Ishikawa (cell line): ENCODE results near the gene PTPRD.

Experiments used
- CEBPB ChIP-seq: IDR thresholded peaks from 2 replicates; pipeline ENCODE4 v1.6.1; 2012
- CREB1 ChIP-seq: IDR thresholded peaks from 2 replicates; pipeline ENCODE4 v1.6.1; 2012; ENCODE audit warnings: low read depth
- EGR1 ChIP-seq: IDR thresholded peaks from 2 replicates; pipeline ENCODE4 v1.6.1; 2012
- EP300 ChIP-seq: IDR thresholded peaks from 2 replicates; pipeline ENCODE4 v1.6.1; 2012; ENCODE audit warnings: borderline replicate concordance
- FOXM1 ChIP-seq: IDR thresholded peaks from 2 replicates; pipeline ENCODE4 v1.6.1; 2012; ENCODE audit warnings: low read depth, borderline replicate concordance
- NFIC ChIP-seq: IDR thresholded peaks from 2 replicates; pipeline ENCODE4 v1.6.1; 2012
- RAD21 ChIP-seq: IDR thresholded peaks from 2 replicates; pipeline ENCODE4 v1.6.1; 2012; ENCODE audit warnings: low read depth
- TAF1 ChIP-seq: IDR thresholded peaks from 2 replicates; pipeline ENCODE4 v1.6.1; 2012; ENCODE audit warnings: low read depth, mild to moderate bottlenecking
- TCF12 ChIP-seq: IDR thresholded peaks from 2 replicates; pipeline ENCODE4 v1.6.1; 2012; ENCODE audit warnings: low read depth
- TEAD4 ChIP-seq: IDR thresholded peaks from 2 replicates; pipeline ENCODE4 v1.6.1; 2012
- YY1 ChIP-seq: IDR thresholded peaks from 2 replicates; pipeline ENCODE4 v1.6.1; 2012; ENCODE audit warnings: low read depth
- ZBTB7A ChIP-seq: IDR thresholded peaks from 2 replicates; pipeline ENCODE4 v1.6.1; 2012; ENCODE audit warnings: low read depth
- TF ChIP-seq, protein P1 (sequence below): IDR thresholded peaks from 2 replicates; pipeline ENCODE4 v1.6.1; 2012
- TF ChIP-seq, protein P2 (sequence below): IDR thresholded peaks from 2 replicates; pipeline ENCODE4 v1.6.1; 2012
- TF ChIP-seq, protein P3 (sequence below): IDR thresholded peaks from 2 replicates; pipeline ENCODE4 v1.6.1; 2012; ENCODE audit warnings: low read depth, mild to moderate bottlenecking

The PTPRD gene

DNA sequence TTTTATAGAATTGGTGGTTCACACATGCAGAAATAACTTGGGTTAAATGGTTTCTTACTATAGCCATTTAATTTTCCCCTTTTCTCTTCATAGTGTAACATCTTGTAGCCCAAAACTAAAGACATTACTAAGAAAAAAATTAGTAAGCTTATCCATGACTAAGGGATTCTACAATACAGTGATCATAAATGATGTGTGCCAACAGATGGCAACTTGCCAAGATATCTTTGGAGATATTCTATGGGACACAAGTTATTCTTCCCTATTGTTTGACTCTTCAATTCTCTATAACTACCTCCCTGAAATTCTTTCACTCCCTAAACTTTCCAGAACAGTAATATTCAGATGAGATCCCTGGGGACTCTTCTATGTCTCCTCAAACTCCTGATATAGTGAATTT is 580.6 kb downstream of the PTPRD start:
- TF ChIP-seq ZBTB7A (no peak), EP300 (no peak), NFIC (0 out of 2 replicates have a peak, but pooled peaks have one; percentile 13)
- TF ChIP-seq, protein P1, sequence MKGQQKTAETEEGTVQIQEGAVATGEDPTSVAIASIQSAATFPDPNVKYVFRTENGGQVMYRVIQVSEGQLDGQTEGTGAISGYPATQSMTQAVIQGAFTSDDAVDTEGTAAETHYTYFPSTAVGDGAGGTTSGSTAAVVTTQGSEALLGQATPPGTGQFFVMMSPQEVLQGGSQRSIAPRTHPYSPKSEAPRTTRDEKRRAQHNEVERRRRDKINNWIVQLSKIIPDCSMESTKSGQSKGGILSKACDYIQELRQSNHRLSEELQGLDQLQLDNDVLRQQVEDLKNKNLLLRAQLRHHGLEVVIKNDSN: no peak

DNA sequence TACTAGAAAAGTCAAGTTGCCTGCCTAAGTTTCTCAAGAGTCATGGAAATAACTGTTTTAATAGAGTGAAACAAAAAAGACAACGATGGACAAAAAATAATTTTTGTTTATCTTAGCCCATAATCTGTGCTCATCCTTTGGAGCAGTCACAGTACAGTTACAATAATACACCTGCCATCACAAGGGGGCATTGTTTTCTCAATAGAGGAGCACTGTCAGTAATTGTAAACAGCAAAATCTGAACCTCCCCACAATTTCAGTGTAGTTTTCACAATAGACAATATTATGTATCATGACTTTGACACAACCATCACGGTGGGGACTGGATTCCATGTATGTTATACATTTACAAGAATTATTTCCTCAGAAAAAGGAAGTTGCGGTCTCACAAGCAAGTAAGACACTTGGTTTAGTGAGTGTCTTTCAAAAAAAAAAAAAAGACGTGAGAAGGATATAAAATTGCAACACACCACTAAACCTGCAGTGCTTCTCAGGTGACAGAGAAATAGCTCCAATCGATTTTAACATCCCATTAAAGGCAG is 586.3 kb downstream of the PTPRD start:
- TF ChIP-seq, protein P2, sequence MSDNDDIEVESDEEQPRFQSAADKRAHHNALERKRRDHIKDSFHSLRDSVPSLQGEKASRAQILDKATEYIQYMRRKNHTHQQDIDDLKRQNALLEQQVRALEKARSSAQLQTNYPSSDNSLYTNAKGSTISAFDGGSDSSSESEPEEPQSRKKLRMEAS: no peak
- TF ChIP-seq TCF12 (no peak), CREB1 (no peak), ZBTB7A (no peak)

DNA sequence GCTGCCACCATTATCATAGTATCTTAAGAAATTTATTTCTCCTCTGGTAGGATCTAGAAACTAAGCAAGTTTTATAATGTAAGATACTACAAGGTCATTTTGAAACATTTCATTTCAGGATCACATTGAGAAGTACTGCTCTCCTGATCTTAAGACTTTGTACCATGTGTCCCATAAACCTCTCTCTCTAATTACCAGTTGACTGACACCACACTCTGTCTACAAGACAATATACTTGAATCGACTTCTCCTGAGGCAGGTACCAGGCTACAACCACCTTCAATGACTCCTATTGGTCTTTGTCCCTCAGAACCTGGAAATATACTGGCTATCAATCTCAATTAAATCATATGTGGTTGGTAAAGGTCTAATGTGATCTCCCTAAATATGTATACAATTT is 597.0 kb downstream of the PTPRD start:
- TF ChIP-seq EGR1 (no peak), CREB1 (no peak), YY1 (no peak), TEAD4 (no peak)

DNA sequence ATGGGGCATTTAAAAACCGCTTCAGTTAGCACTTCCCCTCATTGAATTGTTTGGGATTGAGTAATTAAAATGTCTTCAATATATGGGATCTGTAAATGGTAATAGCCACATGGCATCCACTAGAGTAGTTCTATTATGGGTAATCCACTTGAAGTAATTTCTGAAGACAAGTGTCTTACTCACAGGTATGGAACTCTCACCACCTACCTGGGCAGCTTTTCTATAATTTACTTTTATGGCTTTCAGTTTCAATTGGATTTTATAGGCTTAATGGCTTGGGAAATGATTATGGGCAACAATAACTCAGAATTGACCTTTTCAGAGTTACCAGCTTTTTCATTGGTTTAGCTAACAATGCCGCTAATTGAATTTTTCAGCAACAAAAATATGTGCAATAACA is 597.9 kb downstream of the PTPRD start:
- TF ChIP-seq TAF1: no peak
- no peak for TF ChIP-seq YY1
- no peak for TF ChIP-seq EP300
- TF ChIP-seq, protein P1: no peak
- TF ChIP-seq EGR1: no peak
- no peak for TF ChIP-seq NFIC
- TF ChIP-seq CREB1: no peak
- TF ChIP-seq FOXM1: no peak
- TF ChIP-seq CEBPB: no peak
- no peak for TF ChIP-seq TEAD4
- no peak for TF ChIP-seq TCF12
- no peak for TF ChIP-seq ZBTB7A
- TF ChIP-seq, protein P2: no peak
- TF ChIP-seq, protein P3, sequence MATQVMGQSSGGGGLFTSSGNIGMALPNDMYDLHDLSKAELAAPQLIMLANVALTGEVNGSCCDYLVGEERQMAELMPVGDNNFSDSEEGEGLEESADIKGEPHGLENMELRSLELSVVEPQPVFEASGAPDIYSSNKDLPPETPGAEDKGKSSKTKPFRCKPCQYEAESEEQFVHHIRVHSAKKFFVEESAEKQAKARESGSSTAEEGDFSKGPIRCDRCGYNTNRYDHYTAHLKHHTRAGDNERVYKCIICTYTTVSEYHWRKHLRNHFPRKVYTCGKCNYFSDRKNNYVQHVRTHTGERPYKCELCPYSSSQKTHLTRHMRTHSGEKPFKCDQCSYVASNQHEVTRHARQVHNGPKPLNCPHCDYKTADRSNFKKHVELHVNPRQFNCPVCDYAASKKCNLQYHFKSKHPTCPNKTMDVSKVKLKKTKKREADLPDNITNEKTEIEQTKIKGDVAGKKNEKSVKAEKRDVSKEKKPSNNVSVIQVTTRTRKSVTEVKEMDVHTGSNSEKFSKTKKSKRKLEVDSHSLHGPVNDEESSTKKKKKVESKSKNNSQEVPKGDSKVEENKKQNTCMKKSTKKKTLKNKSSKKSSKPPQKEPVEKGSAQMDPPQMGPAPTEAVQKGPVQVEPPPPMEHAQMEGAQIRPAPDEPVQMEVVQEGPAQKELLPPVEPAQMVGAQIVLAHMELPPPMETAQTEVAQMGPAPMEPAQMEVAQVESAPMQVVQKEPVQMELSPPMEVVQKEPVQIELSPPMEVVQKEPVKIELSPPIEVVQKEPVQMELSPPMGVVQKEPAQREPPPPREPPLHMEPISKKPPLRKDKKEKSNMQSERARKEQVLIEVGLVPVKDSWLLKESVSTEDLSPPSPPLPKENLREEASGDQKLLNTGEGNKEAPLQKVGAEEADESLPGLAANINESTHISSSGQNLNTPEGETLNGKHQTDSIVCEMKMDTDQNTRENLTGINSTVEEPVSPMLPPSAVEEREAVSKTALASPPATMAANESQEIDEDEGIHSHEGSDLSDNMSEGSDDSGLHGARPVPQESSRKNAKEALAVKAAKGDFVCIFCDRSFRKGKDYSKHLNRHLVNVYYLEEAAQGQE: no peak
- TF ChIP-seq RAD21: no peak

DNA sequence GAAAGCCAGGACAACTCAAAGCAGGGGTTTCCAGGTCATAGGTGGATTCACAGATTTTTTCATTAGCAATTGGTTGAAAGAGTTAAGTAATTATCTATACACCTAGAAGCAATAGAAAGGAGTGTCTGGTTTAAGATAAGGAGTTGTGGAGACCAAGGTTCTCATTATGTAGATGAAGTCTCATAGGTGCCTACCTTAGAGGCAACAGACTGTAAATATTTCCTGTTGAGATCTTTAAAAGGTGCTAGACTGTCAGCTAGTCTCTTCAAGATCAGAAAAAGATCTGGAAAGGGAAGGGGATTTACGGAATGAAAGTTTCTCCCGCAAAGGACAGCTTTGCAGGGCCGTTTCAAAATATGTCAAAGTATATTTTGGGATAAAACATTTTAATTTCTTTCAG is 603.4 kb downstream of the PTPRD start:
- TF ChIP-seq, protein P1: no peak

DNA sequence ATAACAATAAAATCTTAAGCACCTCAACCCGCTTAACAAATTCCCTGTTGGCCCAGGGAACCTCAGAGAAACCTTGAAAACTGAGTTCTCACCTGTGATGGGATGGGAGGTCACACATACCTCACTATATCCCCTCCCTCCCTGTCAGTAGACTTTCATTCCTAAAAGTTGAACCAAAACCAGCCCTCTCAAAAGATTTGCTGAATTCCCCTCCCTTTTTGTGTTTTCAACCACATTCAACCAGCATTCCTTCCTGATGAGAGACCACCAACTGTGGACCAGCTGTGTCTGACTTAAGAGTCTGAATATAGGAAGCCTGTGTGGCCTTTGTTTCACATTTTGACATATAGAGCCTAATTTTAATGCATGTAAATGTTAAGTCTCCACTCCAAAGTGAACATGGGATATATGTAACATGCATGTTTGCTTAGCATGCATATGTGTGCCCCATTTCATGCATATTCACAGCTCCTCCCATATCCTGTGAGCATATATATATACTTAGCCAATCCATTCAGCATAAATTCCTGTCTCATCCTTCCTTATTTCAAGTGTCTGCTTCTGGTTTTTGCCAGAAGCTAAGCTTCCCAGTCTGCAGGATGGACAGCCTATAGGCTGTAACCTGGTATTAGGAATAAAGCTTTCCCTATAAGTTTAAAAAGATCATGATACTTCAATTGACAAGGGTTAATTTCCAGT is 604.6 kb downstream of the PTPRD start:
- TF ChIP-seq EP300: no peak
- TF ChIP-seq, protein P3: no peak
- no peak for TF ChIP-seq RAD21
- no peak for TF ChIP-seq TCF12
- TF ChIP-seq ZBTB7A: no peak
- no peak for TF ChIP-seq CREB1
- TF ChIP-seq CEBPB: no peak
- TF ChIP-seq, protein P2: no peak
- no peak for TF ChIP-seq EGR1
- TF ChIP-seq, protein P1: no peak
- TF ChIP-seq FOXM1: no peak
- TF ChIP-seq TAF1: no peak
- TF ChIP-seq TEAD4: no peak
- TF ChIP-seq YY1: no peak
- no peak for TF ChIP-seq NFIC
